ENCODE data around the gene IL23R.

IL23R gene

GRCh38 chr1:67162954-67163353 lies 3.3 kb upstream of the IL23R start:
- H3K4me3 ChIP-seq (replicated peaks; ENCODE audit: low read depth, low read length) = no peak overlapping the region
- DNase-seq (ENCODE audit: extremely low read depth, low read depth) = peak; percentile 10
- TF ChIP-seq CTCF (IDR thresholded peaks at IDR 0.05; ENCODE audit: low read depth, low read length, missing control alignments) = no peak

- no peak overlapping the region for H3K4me3 ChIP-seq (replicated peaks; ENCODE audit: low read depth, low read length)
- no peak for DNase-seq (ENCODE audit: extremely low read depth, low read depth)
Observed at GRCh38 chr1:67165468-67166041, 699 bp upstream of the IL23R start.

DNA sequence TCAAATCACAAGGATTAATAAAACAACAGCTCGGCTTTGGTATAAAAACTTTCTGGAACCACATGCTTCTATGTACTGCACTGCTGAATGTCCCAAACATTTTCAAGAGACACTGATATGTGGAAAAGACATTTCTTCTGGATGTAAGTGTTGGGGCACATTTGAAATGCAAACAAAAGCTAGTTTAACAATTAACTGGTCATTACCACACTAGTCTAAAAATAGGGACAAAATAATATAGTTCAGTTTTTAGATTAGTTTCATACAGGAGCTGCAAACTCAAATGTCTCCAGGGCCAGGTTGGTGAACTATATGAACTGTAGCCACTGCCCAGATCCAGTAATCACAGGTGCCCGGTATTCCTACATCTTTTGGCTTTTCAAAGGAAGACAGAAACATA lies 3.2 kb downstream of the IL23R start:
- TF ChIP-seq CTCF (IDR thresholded peaks at IDR 0.05; ENCODE audit: low read depth, low read length, missing control alignments) = no peak
- no peak for DNase-seq (ENCODE audit: extremely low read depth, low read depth)
- no peak overlapping the region for H3K4me3 ChIP-seq (replicated peaks; ENCODE audit: low read depth, low read length)

More at GRCh38 chr1:67165468-67166041, 699 bp upstream of the IL23R start:
- no peak for TF ChIP-seq CTCF (IDR thresholded peaks at IDR 0.05; ENCODE audit: low read depth, low read length, missing control alignments)

- no peak overlapping the region for H3K4me3 ChIP-seq (replicated peaks; ENCODE audit: low read depth, low read length)
- no peak for TF ChIP-seq CTCF (IDR thresholded peaks at IDR 0.05; ENCODE audit: low read depth, low read length, missing control alignments)
- DNase-seq (ENCODE audit: extremely low read depth, low read depth) = no peak
Observed at GRCh38 chr1:67169932-67170331, 3.7 kb downstream of the IL23R start.

DNA sequence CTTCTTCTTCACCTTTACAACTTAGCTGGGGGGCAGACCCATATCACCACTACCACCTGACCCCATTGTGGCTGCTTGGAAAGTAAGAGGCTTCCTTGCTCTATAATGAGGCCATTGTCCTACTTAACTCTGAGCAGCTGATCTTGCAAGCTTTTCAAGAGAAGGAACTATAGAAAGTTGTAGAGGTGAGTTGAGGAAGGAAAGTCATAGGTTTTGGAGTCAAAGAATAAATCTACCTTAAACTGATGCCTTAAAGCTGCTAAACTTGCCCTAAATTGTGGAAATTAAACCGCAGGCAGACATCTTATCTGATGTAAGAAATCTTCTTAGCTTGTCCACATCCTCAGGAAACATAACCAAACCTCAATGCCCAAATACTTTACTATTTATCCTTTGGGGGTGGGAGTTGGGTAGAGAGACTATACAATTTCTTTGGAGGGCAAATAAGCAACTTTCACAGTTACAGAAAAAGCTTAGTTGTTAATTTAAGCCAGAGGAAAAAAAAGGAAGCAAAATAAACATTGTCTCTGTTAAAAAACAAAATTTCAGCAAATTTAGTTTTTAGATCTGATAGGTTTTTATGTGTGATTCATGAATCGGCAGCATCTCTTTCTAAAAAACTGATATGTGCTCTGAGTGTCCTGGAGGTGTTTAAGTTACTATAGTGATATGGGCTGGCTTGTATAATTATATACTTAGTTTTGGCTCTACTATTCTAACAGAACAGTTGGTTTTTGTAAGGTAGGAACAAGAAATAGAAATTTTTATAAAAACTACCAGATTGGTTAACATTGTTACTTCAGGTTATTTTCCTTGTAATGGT lies 4.7 kb downstream of the IL23R start:
- H3K4me3 ChIP-seq (replicated peaks; ENCODE audit: low read depth, low read length) = no peak overlapping the region
- TF ChIP-seq CTCF (IDR thresholded peaks at IDR 0.05; ENCODE audit: low read depth, low read length, missing control alignments) = no peak
- DNase-seq (ENCODE audit: extremely low read depth, low read depth) = no peak

DNA sequence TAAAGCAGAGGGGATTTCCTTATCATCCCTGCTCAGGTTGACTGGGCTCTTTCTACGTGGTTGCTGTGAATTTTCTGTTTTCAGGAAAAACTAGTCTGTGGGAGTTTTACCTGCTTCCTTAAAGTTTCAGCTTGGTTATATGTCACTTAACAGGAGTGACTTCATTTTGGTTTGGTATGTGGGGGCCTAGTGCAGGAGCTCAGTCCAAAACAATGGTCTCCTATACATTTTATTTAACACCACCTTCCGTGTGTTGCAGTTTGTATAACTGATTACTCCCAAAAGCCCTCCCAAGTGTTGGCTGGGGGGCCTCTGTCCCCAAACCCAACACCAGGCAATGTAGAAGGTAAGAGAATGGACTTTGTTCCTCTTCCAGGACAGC lies 5.3 kb downstream of the IL23R start:
- no peak for DNase-seq (ENCODE audit: extremely low read depth, low read depth)
- no peak for TF ChIP-seq CTCF (IDR thresholded peaks at IDR 0.05; ENCODE audit: low read depth, low read length, missing control alignments)
- H3K4me3 ChIP-seq (replicated peaks; ENCODE audit: low read depth, low read length) = no peak overlapping the region

Measured in HFF-Myc (cell line).